HG03521 (cell line): ENCODE measurements around the gene LEF1.
"Not testable (repeated sequence)": the region's sequence is repeated elsewhere in the genome, so short reads cannot be mapped to it uniquely, and the experiment has no call there.

Source experiments
- ATAC-seq: cut with Tn5 transposase; IDR thresholded peaks from one replicate; pipeline ENCODE4 v1.9.1; 2021; ENCODE audit warnings: mild to moderate bottlenecking, moderate library complexity; ENCODE audit not compliant: unreplicated experiment

Gene LEF1

DNA sequence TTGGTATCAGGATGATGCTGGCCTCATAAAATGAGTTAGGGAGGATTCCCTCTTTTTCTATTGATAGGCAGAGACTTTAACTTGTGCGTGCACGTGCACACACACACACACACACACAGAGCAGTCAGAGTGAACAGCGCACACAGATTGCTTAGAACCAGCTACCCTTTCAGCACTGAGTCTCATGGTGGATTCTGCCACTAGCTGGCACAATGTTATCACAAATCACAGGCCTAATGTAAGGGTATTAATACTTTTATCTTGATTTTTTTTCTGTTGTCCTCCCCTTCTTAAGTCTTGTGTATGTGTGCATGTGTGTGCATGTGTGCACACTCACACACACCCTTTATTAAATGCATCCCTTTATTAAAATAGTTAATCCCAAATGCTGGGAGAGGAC is 125.8 kb downstream of the LEF1 start:
- no peak for ATAC-seq

DNA sequence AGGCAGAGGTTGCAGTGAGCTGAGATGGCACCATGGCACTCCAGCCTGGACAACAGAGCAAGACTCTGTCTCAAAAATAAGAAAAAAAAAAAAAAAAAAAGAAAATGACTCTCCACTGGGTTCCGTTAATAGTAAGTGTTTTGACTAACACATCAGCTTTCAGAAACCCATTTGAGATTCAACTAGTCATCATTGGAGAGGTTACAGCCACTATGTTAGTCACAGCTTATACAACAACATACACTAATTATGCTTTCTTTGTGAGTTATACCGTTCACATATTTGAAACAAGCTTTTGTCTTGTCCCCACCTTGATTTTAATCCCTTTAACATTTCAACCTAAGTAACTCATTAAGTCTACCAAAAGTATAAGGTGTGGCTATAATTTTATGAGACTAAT is 130.8 kb downstream of the LEF1 start:
- ATAC-seq = no peak

DNA sequence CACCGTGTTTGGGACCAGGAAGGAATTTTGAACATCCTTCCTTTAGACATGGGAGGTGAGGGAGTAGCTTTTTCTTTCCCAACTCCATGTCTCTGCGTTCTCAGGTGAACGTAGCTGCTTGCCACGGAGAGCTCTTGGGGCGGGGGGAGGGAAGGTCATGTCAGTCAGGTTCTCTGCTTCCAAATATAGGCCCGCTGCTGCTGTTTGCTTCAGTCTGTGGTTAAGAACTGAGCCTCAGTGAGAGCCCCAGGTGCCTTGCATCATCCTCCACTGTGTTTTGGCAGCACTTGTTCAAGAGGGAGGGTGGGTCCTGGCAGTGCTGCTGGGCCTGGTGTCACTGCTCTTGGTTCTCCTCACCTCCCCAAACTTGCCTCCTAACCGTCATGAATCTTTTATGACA is 132.5 kb downstream of the LEF1 start:
- peak; percentile 96 for ATAC-seq

DNA sequence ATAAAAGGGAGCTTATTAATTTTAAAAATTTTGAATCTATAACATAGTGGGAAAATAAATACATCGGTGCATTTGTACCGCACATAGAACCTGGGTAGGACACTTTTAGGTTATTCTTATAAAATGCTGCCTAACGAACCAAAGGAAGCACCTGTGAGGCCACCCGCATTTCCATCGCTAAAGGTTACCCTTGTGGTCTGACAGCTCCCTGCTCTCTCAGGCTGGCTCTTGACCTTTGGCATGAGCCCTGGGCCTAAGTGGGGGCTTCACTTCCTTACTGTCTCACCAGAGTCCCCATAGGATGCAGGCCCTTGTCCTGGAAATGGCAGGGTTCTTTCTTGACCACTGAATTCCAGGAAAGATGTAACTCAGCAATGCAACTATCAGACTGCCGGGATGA is 133.0 kb downstream of the LEF1 start:
- ATAC-seq = peak; percentile 17

DNA sequence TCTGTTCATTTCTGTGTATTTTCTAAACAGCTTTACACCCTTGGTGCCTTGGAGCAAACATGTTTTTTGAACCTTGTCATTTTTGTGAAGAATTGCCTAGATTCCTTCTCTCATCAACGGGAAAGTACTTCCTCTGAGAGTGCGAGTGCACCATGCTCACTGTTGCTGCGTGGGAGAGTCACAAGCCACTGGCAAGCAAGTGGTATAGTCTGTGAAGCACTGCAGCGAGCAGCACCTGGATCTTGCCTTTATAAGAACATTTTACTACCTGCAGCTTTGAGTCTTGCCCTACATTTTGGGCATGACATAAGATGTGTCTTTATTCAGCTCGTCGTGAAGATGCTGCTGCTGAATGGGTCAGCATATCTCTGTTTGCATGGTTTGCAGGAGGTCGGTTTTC is 134.2 kb downstream of the LEF1 start:
- no peak for ATAC-seq

DNA sequence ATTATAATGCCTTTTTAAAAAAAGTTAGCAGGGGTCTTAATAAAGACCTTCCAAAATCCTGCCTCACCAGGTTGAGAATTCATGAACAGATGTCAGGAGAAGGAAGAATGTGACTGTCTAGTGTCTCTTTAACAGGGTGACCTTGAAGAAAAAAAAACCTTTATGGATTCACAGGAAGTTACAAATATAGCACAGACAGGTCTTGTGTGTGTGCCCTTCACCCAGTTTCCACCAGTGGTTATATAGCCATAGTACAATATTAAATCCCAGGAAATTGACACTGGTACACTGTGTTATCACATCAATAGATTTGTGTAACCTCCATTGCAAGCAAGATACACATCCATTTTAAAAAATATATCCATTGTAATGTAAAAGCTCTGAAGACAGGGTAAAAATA is 135.4 kb downstream of the LEF1 start:
- no peak for ATAC-seq

DNA sequence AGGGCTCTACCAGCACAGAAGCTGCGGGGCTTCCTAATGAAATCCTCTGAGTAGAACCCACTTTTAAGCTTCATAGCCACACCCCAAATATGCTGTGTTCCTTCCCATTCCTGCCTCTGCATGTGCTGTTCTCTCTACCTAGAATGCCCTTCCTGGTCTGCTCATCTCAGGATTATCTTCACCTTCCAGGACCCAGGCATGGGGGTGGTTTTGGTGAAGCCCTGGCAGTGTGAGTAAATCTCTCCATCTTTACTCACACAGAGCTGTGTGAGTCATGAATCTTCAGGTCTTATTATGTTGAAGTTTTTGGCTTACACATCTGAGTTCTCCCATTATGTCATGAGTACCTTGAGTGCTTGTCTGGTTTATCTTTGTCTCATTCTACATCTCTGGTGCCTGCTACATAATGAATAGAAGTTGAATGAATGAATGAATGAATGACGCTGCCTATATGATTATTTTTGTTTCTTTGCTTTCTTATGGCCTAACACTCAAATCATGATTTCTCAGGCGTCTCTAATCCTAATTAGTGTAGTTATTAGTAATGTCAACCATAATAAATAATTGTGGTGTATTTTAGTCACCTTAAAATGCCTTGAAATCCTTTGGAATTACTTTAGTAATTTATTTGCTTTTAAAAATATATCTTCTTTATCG is 137.2 kb downstream of the LEF1 start:
- no peak for ATAC-seq

DNA sequence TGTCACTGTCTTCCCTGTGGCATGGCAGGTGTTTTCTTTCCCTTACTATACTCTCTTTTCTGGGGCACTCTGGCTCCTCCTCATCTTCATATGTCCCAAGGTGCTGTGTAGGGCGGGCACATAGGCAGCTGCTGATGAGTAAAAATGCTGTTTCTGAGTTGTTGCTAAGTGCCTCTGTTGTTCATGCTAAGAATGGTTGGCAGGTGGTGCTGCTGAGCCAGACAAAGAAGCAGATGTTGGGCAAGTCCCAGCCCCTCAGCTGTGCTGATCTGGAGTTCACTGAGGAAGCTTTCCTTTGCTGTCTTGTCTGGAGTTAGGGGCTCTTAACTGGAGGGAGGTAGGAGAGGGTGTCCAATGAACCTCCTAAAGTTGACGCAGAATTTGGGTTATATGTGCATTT is 138.4 kb downstream of the LEF1 start:
- ATAC-seq = peak; percentile 97

DNA sequence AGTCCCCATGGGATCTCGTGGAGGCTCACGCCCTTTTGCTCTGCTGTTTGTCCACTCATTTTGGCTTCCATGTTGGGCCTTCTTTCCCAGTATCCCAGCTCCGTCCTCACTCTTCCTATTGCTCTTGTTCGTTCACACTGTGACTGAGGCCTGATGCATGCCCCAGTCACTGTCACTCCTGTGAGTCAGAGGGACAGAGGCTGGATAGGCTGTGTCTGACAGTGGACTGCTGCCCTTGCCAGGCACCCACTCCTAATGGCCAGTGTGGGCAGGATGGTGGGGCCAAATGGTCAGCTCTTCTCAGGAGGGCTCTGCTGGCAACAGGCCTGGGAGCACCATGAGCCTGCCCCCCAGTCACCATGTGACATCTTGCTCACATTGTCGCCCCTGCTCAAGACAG is 139.0 kb downstream of the LEF1 start:
- no peak for ATAC-seq

DNA sequence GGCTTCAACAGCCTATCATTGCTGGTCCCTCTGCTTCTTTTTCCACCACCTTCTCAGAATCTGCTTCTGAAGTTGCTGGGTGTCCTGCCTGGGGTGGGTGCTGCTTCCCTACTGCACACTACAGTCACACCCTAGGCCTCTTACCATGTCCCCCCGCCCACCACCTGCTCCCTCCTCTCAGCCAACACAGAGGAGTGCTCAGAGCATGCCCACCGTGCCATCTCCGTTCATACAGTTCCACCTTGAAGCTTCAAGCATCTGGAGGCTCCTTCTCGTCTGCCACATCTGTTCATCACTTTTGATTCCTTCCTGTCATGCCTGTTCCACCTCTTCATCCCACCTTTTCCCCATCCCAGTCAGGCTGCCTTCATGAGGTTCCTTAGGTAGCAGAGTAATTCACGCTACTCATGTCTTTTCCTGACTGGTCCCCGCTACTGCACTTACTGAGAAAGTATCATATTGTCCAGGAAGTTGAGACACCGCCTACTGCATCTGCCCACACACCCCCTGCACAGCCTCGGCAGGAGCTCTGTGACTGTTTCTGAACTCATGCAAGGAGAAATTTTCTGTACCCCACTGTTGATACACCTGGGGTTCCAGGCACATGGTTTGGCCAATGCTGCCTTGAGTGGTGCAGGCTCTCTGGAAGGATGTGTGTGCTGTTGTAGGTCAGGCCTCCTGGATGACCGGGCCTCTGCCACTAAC is 139.6 kb downstream of the LEF1 start:
- ATAC-seq = no peak

DNA sequence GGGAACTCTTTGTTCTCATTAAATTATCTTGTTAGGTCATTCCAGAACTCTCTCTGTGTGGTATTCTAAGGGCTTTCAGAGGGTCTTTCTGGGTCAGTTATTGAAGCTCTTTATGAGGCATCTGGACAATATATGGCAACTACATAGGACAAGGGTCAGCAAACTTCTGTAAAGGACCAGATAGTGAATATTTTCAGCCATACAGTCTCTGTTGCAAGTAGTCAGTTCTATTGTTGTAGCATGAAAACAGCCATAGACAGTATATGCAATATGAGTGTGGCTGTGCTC is 143.9 kb downstream of the LEF1 start:
- ATAC-seq = no peak

DNA sequence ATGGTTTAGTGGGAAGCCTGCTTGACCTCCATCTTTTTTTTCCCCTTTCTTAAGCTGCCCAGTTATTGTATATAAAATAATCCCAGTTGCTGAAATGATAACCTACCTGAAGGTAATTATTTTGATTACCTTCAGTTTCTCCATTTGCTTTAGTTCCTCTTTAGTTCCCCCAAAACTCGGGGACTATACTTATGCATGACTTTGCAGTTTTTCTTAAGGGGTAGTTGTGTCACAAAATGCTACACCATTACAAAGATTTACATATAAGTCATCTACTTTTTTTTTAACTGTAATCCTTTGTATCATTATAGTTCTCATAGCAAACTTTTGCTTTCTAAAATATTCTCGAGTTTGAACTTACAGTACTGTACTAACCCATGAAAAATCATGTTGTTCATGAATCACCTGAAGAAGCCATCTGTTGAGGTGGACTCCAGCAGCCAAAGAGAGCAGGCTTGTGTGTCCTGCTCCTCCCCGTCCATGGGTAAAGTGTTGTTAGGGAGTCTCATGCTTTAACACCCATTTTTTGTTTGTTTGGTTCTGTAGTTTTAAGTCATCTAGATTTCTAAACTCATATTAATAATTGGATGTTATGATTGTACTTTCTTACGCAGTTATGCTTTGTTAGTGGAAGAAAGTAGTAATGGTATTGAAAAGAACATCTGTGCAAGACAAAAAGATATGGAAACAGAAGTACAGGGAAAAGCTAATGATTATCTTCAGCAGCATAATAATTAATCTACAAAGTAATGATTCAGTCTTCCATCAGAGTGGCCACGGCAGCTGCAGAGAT is 144.5 kb downstream of the LEF1 start:
- no peak for ATAC-seq

DNA sequence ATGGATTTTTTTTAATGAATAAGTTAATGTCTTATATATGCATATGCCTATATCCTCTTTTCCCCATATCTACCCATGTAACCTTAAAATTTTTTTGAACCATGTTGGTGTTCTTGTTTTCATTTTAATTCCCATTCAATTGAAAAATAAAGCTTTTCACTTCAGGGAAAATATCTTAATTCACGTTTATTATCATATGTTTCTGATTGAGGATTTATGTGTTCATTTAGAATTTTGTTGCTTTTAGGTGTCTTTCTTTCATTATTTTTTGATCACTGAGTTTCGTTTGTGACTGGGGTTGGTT is 149.9 kb downstream of the LEF1 start:
- no peak for ATAC-seq

DNA sequence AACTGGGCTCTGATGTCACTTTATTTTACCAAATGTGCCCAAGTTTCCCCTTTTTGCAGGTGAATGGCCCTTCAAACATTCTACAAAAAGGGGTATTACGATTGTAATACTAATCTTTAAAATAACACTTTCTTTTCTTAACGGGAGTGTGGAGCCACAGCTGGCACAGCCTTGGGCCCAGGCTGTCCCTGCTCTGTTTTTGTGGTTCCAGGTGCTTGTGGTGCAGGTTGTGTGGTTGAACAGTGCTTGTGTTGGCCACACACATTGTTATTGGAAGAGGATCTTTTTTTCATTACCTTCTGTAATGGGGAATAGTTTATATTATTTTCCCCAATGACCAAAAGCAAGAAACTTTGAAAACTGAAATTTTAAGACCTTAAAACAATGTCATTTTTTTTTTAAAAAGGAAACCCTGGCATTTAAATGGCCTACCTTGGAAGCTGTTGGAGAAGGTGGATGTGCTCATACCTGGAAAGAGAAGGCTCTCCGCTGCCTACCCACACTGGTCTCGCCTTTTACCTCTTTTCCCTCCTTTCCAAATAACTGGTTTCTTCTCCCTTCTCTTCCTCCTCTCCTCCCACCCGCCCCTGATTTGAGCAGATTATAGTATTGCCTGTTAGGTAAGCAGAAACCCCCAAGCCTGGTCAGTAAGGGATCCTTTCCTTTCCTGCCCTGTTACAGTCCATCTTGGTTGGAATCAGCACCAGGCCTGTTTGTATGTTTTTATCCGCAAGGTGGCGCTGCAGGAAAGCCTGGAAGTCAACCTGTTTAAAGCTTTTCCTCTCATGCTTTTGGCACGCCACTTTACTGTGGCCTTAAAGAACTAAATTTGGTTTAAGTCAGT is 150.5 kb downstream of the LEF1 start:
- peak; percentile 70 for ATAC-seq

DNA sequence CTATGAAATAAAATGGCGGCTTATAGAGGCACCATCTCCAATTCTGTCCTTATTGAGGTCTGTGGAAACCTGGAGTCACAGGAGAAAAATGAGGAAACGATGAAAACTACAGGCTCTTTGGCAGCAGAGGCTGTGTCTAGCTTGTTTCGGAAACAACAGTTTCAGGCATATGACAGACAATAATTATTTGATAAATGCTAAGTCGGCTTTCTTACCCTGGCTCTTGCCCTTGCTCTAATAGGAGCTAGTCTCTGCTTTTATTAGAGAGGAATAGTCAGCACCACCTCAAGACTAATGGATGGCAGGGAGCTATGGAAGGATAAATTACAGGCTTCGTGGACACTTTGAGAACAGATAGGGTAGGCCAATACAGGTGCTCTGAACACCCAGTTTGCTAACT is 154.8 kb downstream of the LEF1 start:
- no peak for ATAC-seq

DNA sequence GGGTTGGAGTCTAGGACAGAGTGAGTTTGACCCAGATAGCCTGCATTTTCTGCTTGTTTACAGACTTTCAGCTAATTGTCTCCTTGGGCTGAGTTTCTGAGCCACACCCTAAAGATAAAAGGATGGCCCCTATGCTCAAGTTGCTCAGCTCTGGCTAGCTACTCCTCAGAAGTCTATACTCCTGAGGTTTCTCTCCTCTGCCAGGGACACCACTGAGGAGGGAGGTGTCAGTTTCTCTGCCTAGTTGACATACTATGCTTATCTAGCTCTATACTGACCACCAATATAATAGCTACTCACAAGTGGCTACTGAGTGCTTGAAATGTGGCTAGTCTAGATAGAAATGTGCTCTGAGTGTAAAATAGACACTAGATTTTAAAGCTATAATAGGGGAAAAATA is 155.4 kb downstream of the LEF1 start:
- no peak for ATAC-seq

DNA sequence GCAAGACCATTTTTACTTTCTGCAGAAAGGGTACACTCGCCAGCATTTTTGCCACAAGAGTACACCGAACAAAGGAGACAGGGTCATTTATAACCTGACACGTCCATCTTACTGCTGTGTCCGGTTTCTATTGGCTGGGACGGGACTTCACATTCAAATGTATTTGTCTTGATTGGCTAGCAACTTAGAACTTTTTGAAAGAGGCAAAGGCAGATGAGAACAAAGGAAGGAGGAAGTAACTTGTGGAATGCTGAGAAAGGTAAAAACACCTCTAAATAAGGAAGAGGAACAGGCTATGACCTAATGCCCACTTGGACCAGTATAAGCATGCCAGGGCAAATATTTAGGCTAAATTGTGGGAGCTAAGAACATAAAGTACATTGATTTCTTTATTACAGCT is 156.3 kb downstream of the LEF1 start:
- not testable (repeated sequence) for ATAC-seq

DNA sequence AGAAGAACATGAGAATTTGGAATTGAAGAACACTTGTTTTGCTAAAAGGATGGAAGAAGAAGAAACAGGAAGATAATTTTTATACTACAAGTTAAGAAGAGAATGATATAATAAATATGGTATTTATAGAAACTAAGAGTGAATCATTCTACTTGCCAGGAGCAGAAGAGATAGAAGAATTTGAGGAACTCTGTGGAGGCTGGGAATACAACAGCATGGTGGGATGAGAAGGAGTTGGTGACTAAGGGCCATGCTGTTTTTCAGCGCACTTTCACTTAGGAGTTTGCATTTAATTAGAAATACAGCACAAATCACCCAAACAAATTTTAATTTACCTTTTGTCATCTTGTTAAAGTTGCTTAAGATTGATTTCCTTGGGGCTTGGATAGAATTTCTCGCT is 158.6 kb downstream of the LEF1 start:
- ATAC-seq = no peak

DNA sequence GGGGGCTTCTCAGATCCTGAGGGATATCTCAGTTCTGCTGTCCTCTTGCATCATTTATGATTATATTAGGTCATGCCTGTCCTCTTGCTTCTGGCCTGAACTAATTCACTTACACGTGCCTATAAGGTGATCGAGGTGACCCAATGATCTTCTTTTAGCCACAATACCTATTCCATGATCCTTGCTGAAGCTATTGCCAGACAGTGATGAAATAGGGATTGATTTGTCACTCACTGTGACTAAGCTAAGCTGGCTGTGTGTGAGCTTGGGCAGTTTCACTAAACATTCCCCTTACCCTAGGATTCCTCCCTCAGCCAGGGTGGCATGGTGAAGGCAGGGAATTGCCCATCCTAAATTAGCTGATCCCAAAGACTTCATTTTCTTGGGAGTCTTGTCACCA is 160.0 kb downstream of the LEF1 start:
- ATAC-seq = no peak

DNA sequence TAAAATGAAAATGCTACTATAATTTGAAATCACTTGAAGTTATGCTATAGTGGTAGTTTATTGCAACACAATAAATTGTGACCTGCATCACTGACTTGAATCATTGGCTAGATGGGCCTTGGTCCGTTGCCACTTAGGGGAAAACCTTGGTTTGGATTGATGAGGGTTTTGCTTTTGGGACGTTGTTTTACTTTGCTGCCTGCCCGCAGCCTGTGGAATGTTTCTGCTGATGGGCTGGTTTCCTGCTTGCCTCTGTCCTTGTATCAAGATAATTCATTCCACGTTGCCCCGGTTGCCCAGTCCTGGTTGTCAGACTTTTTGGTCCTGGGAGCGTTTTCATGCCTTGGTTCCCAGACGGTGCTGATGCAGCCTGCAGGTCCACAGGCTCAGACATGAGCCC is 160.7 kb downstream of the LEF1 start:
- no peak for ATAC-seq

DNA sequence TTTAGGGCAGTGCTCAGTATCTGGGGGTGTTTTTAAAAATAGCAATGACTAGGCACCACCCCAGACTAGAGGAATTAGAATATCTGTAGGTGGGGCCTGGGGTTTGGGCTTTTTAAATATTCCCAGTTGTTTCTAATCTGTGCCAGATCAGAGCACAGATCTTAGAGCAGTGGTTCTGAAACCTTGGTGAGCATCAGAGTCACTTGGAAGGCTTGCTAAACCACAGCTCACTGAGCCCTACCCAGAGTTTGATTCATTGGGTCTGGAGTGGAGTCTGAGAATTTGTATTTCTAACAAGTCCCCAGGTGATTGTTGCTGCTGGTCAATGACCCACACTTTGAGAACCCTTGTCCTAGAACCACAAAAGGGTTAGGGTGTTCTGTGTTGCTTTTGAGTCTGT is 162.4 kb downstream of the LEF1 start:
- no peak for ATAC-seq

DNA sequence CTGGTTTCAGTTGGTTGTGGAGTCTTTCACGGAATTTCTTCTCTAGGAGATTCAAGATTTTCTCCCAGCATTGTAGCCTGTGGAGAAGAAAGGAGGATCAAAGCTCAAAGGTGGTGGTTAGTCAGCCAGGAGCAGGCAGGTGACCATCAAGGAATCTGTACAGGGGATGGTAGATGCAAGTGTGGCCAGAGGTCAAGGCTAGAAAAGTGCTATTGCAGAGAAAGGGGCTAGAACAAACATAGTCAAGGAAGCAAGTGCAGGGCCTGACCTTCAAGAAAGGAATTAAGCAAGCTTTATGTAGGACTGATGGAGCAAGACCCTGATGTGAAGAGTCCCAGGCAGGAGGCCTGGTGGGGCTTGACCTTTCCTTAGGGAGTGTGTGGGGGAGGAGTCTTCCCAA is 162.9 kb downstream of the LEF1 start:
- no peak for ATAC-seq
